Activated naive CD4-positive, alpha-beta T cell treated with anti-CD3 and anti-CD28 coated beads, Interleukin-2, amount 50 U/mL, for 72 hours (primary cell): ENCODE results near the gene KRTAP10-8. TPM values are rescaled to one million over a fixed set of nuclear protein-coding genes. Genes with fewer than 3 reads are reported as not detected.
A peak's percentile ranks its signal among the peaks of the same experiment; 100 is the strongest.
"Not testable (repeated sequence)": the region's sequence is repeated elsewhere in the genome, so short reads cannot be mapped to it uniquely, and the experiment has no call there.

Experiments used
- ATAC-seq, 2 donors: fragments of 150-1000 bp; cut with Tn5 transposase; 2 replicates each; pipeline ENCODE4 v1.10.0; 2021; ENCODE audit warnings: mild to moderate bottlenecking in 2 of 2, moderate library complexity in 2 of 2
- DNase-seq, 2 donors: peaks; one replicate each; pipeline ENCODE4 v3.0.0; 2021 to 2022; ENCODE audit warnings: low spot score in 2 of 2
- H3K27ac Mint-ChIP-seq, 2 donors: one replicate each; pipeline ENCODE4 v1.8.0; 2022; ENCODE audit warnings: mild to moderate bottlenecking in 2 of 2, mixed read lengths in 2 of 2
- H3K36me3 Mint-ChIP-seq, 2 donors: one replicate each; pipeline ENCODE4 v1.8.0; 2022; ENCODE audit warnings: mixed read lengths in 2 of 2
- H3K9me3 Mint-ChIP-seq, 2 donors: one replicate each; pipeline ENCODE4 v1.8.0; 2022; ENCODE audit warnings: mixed read lengths in 2 of 2
- total RNA-seq, 2 donors: library from RNA; stranded (reverse); gene quantifications; one replicate each; pipeline ENCODE4 v1.2.3, GENCODE V29; 2022

KRTAP10-8 gene
- total RNA-seq, 2 donors from 2014 or later: not detected

GRCh38 chr21:44590897-44591800 lies 20.7 kb upstream of the KRTAP10-8 start:
- not testable (repeated sequence) for H3K27ac Mint-ChIP-seq, H3K36me3 Mint-ChIP-seq, H3K9me3 Mint-ChIP-seq, ATAC-seq, DNase-seq

GRCh38 chr21:44591801-44592130 lies 20.1 kb upstream of the KRTAP10-8 start:
- ATAC-seq, H3K36me3 Mint-ChIP-seq, DNase-seq, H3K27ac Mint-ChIP-seq, H3K9me3 Mint-ChIP-seq: not testable (repeated sequence)

GRCh38 chr21:44592446-44593311 lies 19.2 kb upstream of the KRTAP10-8 start, which contains the start of gene KRTAP10-6:
KRTAP10-6 (minus strand) TSS chr21:44592505; CDS start chr21:44592484, 21 bp downstream.
- ATAC-seq: no peak
- H3K9me3 Mint-ChIP-seq: no peaks in the 10 kb centered on the region
- peak within 1 kb of the TSS in 1 of 2 donors; percentile 77 for H3K27ac Mint-ChIP-seq
- no peaks in the 10 kb centered on the region for H3K36me3 Mint-ChIP-seq
- DNase-seq: peak in 1 of 2 donors; percentile 31

GRCh38 chr21:44593598-44594405 lies 18.1 kb upstream of the KRTAP10-8 start:
- H3K27ac Mint-ChIP-seq: peak overlapping the region in 1 of 2 donors; percentile 77
- H3K9me3 Mint-ChIP-seq: peaks cover 4% of the 10 kb centered on the region in 2 donors
- DNase-seq: peak in 1 of 2 donors; percentile 35
- H3K36me3 Mint-ChIP-seq: peaks cover 0 to 4% of the 10 kb centered on the region in 2 donors
- ATAC-seq: no peak

GRCh38 chr21:44594406-44594916 lies 17.4 kb upstream of the KRTAP10-8 start:
- DNase-seq: no peak
- peaks cover 4 to 5% of the 10 kb centered on the region in 2 donors for H3K9me3 Mint-ChIP-seq

GRCh38 chr21:44595524-44595923 lies 16.4 kb upstream of the KRTAP10-8 start:
- H3K9me3 Mint-ChIP-seq: peaks cover 4 to 5% of the 10 kb centered on the region in 2 donors
- H3K27ac Mint-ChIP-seq: no peak overlapping the region
- ATAC-seq: no peak
- H3K36me3 Mint-ChIP-seq: peaks cover 0 to 5% of the 10 kb centered on the region in 2 donors
- DNase-seq: no peak

More at GRCh38 chr21:44594406-44594916, 17.4 kb upstream of the KRTAP10-8 start:
- peaks cover 0 to 5% of the 10 kb centered on the region in 2 donors for H3K36me3 Mint-ChIP-seq
- no peak for ATAC-seq
- H3K27ac Mint-ChIP-seq: peak overlapping the region in 1 of 2 donors; percentile 77

- Mint-ChIP-seq H3K36me3 (peaks cover 0 to 5% of the 10 kb centered on the region in 2 donors), H3K27ac (no peak overlapping the region), H3K9me3 (peaks cover 4 to 5% of the 10 kb centered on the region in 2 donors)
- DNase-seq: peak in 1 of 2 donors; percentile 41
- ATAC-seq: peak in 1 of 2 donors; percentile 33
Measured at GRCh38 chr21:44596068-44596725, 15.7 kb upstream of the KRTAP10-8 start.

- H3K9me3 Mint-ChIP-seq: peaks cover 4 to 5% of the 10 kb centered on the region in 2 donors
- H3K27ac Mint-ChIP-seq: peak overlapping the region in 1 of 2 donors; percentile 33
- DNase-seq (no peak), ATAC-seq (no peak)
- H3K36me3 Mint-ChIP-seq: peaks cover 0 to 5% of the 10 kb centered on the region in 2 donors
Measured at GRCh38 chr21:44598061-44598460, 13.8 kb upstream of the KRTAP10-8 start.

- peaks cover 0 to 5% of the 10 kb centered on the region in 2 donors for H3K36me3 Mint-ChIP-seq
Measured at GRCh38 chr21:44599264-44600029, 12.4 kb upstream of the KRTAP10-8 start.

GRCh38 chr21:44600118-44600978 lies 11.5 kb upstream of the KRTAP10-8 start, which contains the start of gene KRTAP10-7:
KRTAP10-7 (plus strand) TSS chr21:44600597; CDS start chr21:44600622, 25 bp downstream.
- not testable (repeated sequence) for H3K9me3 Mint-ChIP-seq, ATAC-seq, H3K27ac Mint-ChIP-seq, H3K36me3 Mint-ChIP-seq
- DNase-seq: peak in 1 of 2 donors; percentile 31

More at GRCh38 chr21:44599264-44600029, 12.4 kb upstream of the KRTAP10-8 start:
- Mint-ChIP-seq H3K27ac (no peak overlapping the region), H3K9me3 (peaks cover 4 to 5% of the 10 kb centered on the region in 2 donors)
- ATAC-seq: no peak
- DNase-seq: peak in 1 of 2 donors; percentile 28

- ATAC-seq, H3K36me3 Mint-ChIP-seq, H3K9me3 Mint-ChIP-seq, H3K27ac Mint-ChIP-seq, DNase-seq: not testable (repeated sequence)
Measured at GRCh38 chr21:44601091-44601490, 10.8 kb upstream of the KRTAP10-8 start.

GRCh38 chr21:44601596-44602462 lies 10.1 kb upstream of the KRTAP10-8 start:
- Mint-ChIP-seq H3K27ac (peak overlapping the region in 1 of 2 donors; percentile 63), H3K9me3 (peaks cover 5 to 8% of the 10 kb centered on the region in 2 donors), H3K36me3 (peaks cover 0 to 5% of the 10 kb centered on the region in 2 donors)
- ATAC-seq (no peak), DNase-seq (no peak)

- Mint-ChIP-seq H3K9me3 (peaks cover 5 to 8% of the 10 kb centered on the region in 2 donors), H3K27ac (no peak overlapping the region), H3K36me3 (peaks cover 0 to 5% of the 10 kb centered on the region in 2 donors)
- DNase-seq: no peak
- ATAC-seq: no peak
Measured at GRCh38 chr21:44602463-44602850, 9.4 kb upstream of the KRTAP10-8 start.
